ENCODE data around the gene OR10D3. TPM values are rescaled to one million over a fixed set of nuclear protein-coding genes. Genes with fewer than 3 reads are reported as not detected.
A peak's percentile ranks its signal among the peaks of the same experiment; 100 is the strongest.

The OR10D3 gene
- total RNA-seq, 1 experiment from 2014 or later: not detected

GRCh38 chr11:124152770-124153407 lies 30.3 kb upstream of the OR10D3 start:
- RAD21 ChIA-PET (ENCODE audit: low non-redundant PET in 1 of 2, low total read pairs in 2 of 2, uncharacterized antibody in 2 of 2, unreplicated experiment in 2 of 2): no interaction called here
- Histone ChIP-seq H3K9ac (ENCODE audit: low read length) (no peak overlapping the region), H4K20me1 (ENCODE audit: insufficient read depth) (no peaks in the 10 kb centered on the region), H3K4me1 (ENCODE audit: control insufficient read depth in 1 of 2, insufficient read depth in 2 of 2, low read length in 2 of 2) (no peaks in the 10 kb centered on the region), H3K4me3 (replicated peaks in 1 of 2; ENCODE audit: low read depth in 1 of 2, low read length in 2 of 2) (no peak overlapping the region), H3K9me3 (ENCODE audit: control insufficient read depth in 1 of 2, insufficient read depth in 1 of 2, low read depth in 1 of 2, low read length in 2 of 2) (no peaks in the 10 kb centered on the region), H3K27ac (ENCODE audit: low read depth, low read length) (no peak overlapping the region), H2AFZ (ENCODE audit: low read depth, low read length, poor library complexity, severe bottlenecking) (no peak overlapping the region), H3K79me2 (ENCODE audit: insufficient read depth, low read length) (no peaks in the 10 kb centered on the region), H3K4me2 (ENCODE audit: low read length) (no peak overlapping the region), H3K9me2 (ENCODE audit: insufficient read depth) (no peaks in the 10 kb centered on the region), H3K36me3 (ENCODE audit: control insufficient read depth in 1 of 2, insufficient read depth in 2 of 2, low read length in 2 of 2) (no peaks in the 10 kb centered on the region), H3K27me3 (ENCODE audit: insufficient read depth, low read length) (peaks cover 26% of the 10 kb centered on the region)
- POLR2A ChIA-PET: no interaction called here
- intact Hi-C loops (cut with micrococcal nuclease): no loop called here
- BruUV-seq (replicated peaks): no TSS peak
- TF ChIP-seq CTCF (IDR thresholded peaks at IDR 0.05 in 2 of 3, conservative IDR thresholded peaks at IDR 0.05 in 1 of 3; ENCODE audit: borderline replicate concordance in 1 of 3, insufficient read depth in 1 of 3, low read depth in 2 of 3, low read length in 2 of 3): peak in 2 of 3 experiments; percentile 5 to 36; a peak in 2 of 6 replicates
- no peak for TF ChIP-seq SRF (IDR thresholded peaks at IDR 0.05; ENCODE audit: low read depth)
- CTCF ChIA-PET: no interaction called here
- ATAC-seq (no peak), DNase-seq (ENCODE audit: low read depth, low spot score) (no peak)

GRCh38 chr11:124153821-124154220 lies 29.3 kb upstream of the OR10D3 start:
- no peak for TF ChIP-seq CEBPB (IDR thresholded peaks at IDR 0.05; ENCODE audit: low read depth)
- no peak for TF ChIP-seq FOSL1 (IDR thresholded peaks at IDR 0.05; ENCODE audit: low read depth)
- no peak for TF ChIP-seq JUND (IDR thresholded peaks at IDR 0.05)
- TF ChIP-seq MAX (IDR thresholded peaks at IDR 0.05): no peak
- BruUV-seq (replicated peaks): no TSS peak
- Histone ChIP-seq H3K4me1 (ENCODE audit: control insufficient read depth in 1 of 2, insufficient read depth in 2 of 2, low read length in 2 of 2) (no peaks in the 10 kb centered on the region), H2AFZ (ENCODE audit: low read depth, low read length, poor library complexity, severe bottlenecking) (no peak overlapping the region), H4K20me1 (ENCODE audit: insufficient read depth) (no peaks in the 10 kb centered on the region), H3K27me3 (ENCODE audit: insufficient read depth, low read length) (peaks cover 26% of the 10 kb centered on the region), H3K27ac (ENCODE audit: low read depth, low read length) (no peak overlapping the region), H3K9me2 (ENCODE audit: insufficient read depth) (no peaks in the 10 kb centered on the region), H3K9me3 (ENCODE audit: control insufficient read depth in 1 of 2, insufficient read depth in 1 of 2, low read depth in 1 of 2, low read length in 2 of 2) (no peaks in the 10 kb centered on the region), H3K9ac (ENCODE audit: low read length) (no peak overlapping the region), H3K79me2 (ENCODE audit: insufficient read depth, low read length) (no peaks in the 10 kb centered on the region), H3K36me3 (ENCODE audit: control insufficient read depth in 1 of 2, insufficient read depth in 2 of 2, low read length in 2 of 2) (no peaks in the 10 kb centered on the region), H3K4me2 (ENCODE audit: low read length) (no peak overlapping the region), H3K4me3 (replicated peaks in 1 of 2; ENCODE audit: low read depth in 1 of 2, low read length in 2 of 2) (no peak overlapping the region)
- ChIA-PET CTCF (no interaction called here), RAD21 (ENCODE audit: low non-redundant PET in 1 of 2, low total read pairs in 2 of 2, uncharacterized antibody in 2 of 2, unreplicated experiment in 2 of 2) (no interaction called here), POLR2A (no interaction called here)
- intact Hi-C loops (cut with micrococcal nuclease): no loop called here
- no peak for DNase-seq (ENCODE audit: low read depth, low spot score)
- ATAC-seq: no peak
